Stimulated activated CD8-positive, alpha-beta memory T cell treated with anti-CD3 and anti-CD28 coated beads, Interleukin-4, amount 100 ng/mL, for 4 hours (primary cell): ENCODE results near the gene AGPAT2.
"Not testable (repeated sequence)": the region's sequence is repeated elsewhere in the genome, so short reads cannot be mapped to it uniquely, and the experiment has no call there.

Experiments used
- DNase-seq, 2 donors: peaks; one replicate each; pipeline ENCODE4 v3.0.0-alpha.2; 2020; ENCODE audit warnings: low read depth in 2 of 2, low spot score in 1 of 2

Gene AGPAT2

DNA sequence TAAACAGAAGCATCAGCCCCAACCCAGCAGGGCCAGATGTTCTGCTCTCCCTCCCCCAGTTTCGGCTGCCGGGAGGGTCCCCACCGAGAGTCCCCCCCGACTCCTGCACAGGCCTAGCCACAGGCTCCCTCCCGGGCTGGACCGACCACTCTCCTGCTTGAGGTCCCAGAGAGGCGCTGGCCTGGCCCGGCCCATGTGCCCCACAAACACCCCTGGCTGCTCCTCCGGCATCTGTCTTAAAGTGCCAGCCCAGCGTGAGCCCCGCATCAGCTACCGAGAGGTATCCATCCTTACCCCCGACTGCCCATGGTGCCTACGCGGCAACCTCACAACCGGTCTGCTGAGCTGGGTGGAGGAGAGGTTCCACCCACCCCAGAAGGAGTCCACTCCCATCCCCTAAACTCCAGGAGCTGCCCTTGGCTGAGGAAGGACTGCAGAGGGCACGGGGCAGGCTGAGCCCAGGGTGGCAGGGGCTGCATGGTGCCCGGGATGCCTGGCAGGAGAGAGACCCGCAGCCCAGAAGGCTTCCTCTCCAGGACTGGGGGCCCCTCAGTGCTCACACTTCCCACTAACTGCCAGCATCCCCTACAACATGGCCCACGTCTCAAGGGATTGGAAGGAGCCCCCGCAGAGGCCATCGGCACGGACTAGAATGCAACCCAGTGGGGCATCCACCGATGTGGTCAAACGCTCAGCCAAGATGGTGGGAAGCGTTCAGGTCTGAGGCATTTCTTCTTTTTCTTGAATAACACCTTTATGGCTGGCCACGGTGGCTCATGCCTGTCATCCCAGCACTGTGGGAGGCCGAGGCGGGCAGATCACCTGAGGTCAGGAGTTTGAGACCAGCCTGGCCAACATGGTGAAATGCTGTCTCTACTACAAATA, 40.2 kb downstream of the AGPAT2 start:
- no peak for DNase-seq

DNA sequence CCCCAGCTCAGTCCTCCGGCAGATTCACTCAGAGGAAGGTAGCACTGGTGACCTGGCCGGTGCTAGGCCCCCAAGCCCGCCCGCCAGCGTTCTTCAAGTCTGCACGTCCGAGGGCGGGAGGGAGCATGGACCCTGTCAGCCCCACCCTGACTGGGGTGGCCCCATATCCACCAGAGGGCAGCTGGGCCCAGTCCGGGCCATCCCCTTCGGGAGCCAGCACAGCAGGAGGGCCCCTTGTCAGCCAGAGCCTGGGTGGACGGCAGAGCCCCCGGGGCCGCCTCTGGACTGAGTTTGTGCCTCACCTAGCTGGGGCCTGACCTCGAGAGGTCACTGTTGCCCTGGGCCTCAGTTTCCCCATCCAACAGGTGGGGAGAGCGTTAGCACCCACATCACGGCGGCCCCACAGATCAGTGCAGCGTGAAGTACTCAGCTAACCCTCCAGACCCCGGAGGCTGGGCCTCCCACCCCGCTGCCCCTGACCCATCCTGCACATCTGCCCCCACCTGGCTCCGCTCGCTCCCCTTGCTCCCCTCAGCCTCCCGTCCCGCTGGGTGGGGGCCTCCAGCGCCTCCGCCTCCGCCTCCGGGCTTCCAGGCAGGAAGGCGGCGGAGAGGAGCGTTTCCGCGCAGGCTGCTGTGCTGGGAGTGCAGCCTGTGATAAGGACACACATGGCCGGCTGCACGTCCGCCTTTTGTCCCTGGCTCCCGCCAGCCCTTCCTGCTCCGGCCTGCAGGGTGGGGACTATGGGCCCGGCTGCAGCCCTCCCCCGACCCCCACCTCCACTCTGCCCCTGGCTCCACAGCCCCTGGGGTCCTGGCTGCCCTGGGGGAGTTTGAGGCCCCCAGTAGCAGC, 41.1 kb downstream of the AGPAT2 start:
- DNase-seq: no peak

DNA sequence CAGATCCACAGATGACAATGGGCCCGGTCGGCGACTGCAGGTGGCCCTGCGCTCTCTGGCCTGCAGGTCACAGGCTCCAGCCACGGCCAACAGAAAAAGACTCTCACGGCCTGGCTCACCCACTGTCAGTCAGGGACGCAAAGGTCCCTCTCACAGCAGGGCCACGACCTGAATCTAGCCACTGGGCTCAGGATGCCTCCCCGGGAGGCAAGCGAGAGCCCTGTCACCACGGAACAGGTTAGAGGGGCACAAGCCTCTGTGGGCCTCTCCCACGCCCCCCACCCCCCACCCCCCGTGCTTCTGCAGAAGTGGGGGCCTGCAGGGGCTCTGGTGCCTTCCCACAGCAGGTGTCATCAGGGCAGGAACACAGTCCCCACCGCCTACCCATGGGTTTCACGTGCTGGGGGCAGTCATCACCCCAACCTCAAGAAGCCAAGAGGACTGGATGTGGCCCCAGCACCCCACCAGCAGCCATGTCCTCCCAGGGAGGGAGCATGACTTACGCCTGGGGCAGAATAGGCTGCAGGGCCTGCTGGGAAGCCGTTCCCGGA, 41.8 kb downstream of the AGPAT2 start:
- DNase-seq: no peak

DNA sequence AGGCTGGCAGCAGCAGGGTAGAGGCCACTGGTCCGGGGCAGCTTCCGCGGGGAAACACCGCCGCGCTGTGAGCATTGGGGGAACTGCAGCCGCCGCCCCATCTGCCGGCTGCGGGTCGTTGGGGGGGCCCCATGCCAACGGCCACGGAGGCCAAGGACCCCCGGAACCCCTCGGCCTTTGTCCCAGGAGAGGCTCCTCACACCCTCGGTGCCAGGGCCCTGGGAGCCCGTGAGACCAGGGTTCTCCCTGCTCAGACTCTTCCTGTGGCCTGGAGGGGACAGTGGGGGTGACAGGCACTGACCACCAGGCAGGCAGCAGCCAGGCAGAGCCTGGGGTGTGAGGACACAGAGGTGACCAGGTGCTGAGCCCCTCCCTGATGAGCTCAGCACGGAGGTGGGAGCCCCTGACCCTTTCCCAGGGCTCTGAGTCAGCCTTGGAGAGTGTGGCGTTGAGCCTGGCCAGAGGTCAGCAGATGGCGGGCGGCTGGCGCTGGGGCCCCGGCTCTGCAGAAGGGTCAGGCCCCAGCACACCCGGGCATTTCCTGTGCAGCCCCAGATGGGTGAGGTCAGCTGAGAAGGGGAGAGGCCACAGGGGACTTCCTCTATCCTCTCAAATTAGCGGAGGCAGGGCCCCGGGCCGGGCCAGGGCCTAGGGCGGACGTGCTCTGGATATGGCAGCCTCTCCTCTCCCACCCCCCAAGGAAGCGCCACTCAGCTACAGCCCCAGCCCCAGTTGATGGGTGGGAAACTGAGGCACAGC, 42.5 kb downstream of the AGPAT2 start:
- peak in 1 of 2 donors; percentile 43 for DNase-seq

DNA sequence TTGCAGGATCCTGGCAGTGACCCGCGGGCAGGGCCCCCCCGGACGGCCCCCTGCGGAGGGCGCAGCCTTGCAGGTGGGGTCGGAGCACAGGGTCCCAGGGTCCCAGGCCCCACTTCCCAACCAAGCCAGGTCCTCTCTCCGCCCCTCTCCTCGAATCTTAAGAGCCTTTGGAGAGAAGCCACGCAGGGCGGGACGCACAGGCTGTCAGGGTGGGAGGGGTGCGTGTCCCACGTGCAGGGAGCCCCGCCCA, 43.0 kb downstream of the AGPAT2 start:
- peak in 1 of 2 donors; percentile 43 for DNase-seq

DNA sequence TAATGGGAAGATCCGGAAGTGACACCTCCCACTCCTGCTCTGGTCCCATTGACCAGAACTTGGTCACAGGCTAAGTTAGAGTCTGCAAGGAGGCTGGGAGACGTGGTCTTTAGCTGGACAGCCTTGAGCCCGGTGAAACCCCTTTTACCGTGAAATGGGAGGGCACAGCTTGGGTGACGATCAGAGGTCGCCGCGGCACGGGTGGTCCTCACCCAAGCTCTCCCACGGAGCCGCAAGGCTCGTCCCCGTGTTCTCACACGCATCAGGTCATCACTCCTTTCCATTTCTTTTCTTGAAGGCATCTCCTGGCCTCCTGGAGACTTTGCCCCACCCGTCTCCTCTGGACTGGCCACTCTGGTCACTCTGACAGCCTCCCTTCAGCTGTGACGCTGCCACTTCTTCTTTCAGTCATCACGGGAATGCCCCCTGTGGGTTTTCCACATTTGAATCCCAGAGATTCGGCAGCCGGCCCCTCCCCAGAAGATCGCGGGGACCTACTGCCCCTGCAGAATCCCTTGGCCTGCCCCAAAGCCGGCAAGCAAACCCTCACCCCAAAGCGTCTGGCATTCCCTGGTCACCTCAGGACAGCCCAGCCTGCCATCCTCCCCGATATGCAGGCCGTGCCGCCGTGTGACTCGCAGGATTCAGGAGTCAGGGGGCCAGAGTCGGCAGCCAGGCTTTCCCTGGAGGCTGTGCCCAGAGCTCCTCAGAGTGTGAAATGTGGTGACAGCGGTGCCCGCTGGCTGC, 43.5 kb downstream of the AGPAT2 start:
- no peak for DNase-seq

DNA sequence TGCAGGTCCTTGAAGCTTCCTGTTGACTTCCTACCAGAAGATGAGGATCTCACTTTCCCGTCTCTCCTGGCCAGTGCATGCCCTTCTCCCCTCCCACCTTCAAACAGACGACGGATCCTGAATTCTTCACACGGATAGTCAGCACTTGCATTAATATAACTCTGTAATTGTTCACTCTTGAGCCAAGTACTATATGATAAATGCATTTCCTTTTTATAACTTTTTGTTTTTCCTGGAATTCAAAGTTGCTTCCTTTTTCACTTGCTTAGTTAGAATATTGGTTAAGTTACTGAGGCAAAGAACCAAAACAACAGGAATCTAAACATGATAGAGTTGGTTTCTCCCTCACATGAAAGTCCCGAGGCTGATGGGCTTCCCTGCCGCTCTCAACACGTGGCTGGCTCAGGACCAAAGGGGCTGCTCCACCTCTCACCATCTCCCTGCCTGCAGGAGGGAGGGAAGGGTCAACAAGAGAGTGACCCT, 44.8 kb downstream of the AGPAT2 start:
- DNase-seq: no peak

DNA sequence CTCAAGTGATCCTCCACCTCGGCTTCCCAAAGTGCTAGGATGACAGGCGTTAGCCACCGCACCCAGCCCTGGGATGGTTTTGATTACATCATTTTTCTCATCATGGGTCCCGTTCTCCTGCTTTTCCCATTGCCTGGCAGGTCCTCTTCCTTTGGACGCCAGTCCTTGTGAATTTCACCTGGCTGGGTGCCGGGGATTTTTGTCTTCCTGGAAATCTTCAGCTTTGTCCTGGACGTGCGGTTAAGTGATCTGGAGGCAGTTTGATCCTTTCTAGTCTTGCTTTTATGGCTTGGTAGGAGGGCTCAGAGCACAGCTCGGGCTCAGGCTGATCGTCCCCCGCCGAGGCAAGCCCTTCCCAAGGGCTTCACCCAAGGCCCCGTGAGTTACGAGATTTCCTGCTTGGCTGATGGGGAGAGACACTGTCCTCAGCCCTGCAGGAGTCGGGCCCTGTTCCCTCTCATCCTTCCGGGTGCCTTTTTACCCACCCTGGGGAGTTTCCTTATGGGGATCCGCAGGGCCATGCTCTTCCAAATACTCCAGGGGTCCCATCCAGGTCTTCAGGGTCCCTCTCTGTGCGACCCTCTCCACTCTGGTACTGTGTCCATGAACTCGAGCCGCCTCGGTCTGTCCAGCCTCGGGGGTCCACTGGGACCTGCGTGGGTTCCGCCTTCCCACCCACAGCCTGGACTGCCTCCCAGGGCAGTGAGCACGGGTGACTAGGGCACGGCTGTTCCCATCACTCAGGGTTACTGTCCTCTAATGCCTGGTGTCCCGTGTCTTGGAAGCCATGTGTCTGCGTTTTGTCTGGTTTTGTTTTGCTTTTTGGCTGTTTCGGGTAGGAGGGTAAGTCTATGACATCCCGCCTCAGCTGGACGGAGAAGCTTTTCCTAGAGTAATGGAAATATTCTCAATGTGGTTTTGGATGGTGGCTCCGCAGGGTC, 46.8 kb downstream of the AGPAT2 start:
- DNase-seq: no peak

DNA sequence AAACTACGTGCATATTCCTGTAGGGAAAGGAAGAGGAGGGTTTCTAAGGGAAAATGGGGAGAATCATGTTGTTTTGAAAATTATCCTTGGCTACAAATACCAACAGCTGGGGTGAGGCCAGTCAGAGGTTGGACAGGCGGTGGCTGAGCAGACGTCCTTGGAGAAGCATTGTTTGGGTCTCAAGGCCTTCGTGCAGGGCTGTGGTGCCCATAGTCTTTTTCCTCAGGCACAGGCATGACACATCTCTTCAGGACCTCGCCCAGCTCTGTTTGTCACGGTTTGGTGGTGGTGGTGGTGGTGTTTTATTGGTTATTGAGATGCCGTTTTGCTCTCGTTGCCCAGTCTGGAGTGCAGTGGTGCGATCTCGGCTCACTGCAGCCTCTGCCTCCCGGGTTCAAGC, 52.4 kb downstream of the AGPAT2 start:
- DNase-seq: no peak

DNA sequence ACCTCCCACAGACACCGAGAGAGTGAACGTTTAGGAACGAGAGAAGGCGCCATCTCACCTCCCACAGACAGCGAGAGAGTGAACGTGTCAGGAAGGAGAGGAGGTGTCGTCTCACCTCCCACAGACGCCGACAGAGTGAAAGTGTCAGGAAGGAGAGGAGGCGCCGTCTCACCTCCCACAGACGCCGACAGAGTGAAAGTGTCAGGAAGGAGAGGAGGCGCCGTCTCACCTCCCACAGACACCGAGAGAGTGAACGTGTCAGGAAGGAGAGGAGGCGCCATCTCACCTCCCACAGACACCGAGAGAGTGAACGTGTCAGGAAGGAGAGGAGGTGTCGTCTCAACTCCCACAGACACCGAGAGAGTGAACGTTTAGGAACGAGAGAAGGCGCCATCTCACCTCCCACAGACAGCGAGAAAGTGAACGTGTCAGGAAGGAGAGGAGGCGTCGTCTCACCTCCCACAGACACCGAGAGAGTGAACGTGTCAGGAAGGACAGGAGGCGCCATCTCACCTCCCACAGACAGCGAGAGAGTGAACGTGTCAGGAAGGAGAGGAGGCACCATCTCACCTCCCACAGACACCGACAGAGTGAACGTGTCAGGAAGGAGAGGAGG, 54.7 kb downstream of the AGPAT2 start:
- DNase-seq: not testable (repeated sequence)

DNA sequence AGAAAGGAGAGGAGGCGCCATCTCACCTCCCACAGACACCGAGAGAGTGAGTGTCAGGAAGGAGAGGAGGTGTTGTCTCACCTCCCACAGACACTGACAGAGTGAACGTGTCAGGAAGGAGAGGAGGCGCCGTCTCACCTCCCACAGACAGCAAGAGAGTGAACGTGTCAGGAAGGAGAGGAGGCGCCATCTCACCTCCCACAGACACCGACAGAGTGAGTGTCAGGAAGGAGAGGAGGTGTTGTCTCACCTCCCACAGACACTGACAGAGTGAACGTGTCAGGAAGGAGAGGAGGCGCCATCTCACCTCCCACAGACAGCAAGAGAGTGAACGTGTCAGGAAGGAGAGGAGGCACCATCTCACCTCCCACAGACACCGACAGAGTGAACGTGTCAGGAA, 55.2 kb downstream of the AGPAT2 start:
- not testable (repeated sequence) for DNase-seq

DNA sequence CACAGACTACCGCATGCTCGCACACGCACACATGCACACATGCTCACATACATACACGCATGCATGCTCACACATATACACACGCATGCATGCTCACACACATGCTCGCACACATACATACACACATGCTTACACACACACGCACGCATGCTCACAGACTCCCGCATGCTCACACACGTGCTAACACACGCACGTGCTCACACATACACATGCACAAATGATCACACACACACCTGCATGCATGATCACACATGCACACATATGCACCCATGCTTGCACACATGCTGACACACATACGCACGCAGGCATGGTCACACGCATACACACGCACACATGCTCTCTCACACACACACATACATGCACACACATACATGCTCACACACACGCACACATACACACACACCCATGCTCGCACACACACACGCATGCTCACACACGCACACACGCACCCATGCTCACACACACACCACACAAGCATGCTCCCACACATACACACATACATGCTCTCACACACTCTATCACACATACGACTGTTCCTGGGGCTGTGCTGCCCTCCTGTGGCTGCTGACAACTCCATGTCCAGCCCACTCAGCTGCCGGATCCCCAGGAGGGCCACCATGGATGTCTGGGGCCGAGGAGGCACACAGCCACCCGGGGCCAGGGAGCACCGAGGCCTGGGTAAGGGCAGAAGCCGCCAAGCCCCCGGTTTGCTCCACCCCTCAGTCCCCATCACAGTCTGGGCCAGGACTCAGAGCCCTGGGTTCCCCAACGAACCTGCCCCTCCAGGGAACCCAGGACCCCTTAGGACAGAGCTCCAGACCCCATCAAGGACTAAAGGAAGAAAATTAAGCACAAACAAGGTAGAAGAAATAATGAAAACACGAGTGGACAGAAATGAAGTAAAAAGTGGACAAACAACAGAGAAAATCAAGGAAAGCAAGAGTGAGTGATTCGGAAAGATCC, 55.9 kb downstream of the AGPAT2 start:
- peak; percentile 49 to 52 for DNase-seq

DNA sequence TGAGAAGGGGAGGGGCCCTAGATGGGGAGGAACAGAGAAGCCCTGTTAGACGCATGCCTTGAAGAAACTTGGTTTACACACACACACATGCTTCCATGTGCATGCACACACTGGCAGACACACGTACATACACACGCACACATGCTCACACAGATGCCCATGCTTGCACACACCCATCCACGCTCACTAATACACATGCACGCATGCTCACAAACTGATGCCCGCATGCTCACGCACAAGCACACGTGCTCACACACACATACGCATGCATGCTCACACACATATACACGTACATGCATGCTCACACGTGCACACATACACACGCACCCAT, 56.6 kb downstream of the AGPAT2 start:
- no peak for DNase-seq

DNA sequence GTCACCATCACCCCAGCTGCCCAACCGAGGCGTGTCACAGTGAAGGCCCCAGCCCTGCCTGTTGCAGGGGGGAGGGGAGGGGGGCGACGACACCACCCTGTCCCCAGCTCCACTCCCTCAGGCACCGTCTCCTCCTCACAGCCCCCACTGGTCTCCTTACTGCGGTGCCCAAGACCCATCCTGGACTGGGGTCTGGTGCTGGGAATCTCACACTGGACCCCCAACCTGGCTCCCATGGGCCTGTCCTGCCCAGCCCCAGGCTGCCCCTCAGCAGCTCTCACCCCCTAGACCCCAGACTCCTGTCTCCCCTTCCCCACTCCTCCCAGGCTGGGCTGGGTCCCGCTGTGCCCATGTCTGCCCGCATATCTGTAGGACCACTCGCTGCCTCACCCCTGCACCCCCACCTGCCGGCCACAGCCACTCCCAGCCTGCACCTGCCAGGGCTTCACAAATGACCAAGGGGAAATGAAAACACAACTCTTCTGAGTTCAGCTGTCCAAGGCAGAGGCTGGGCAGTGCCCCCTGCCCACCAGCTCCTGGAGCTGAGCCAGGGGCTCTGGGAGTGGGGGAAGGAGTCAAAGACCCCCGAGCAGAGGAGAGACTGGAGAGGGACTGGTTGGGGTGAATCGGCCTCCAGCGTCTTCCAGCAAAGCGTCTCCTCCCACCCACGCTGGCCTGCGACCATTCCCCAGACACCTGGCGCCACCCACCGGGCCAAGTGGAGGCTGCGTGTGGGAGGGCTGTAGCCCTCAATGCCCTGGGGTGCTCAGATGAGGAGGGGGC, 57.2 kb downstream of the AGPAT2 start:
- no peak for DNase-seq

DNA sequence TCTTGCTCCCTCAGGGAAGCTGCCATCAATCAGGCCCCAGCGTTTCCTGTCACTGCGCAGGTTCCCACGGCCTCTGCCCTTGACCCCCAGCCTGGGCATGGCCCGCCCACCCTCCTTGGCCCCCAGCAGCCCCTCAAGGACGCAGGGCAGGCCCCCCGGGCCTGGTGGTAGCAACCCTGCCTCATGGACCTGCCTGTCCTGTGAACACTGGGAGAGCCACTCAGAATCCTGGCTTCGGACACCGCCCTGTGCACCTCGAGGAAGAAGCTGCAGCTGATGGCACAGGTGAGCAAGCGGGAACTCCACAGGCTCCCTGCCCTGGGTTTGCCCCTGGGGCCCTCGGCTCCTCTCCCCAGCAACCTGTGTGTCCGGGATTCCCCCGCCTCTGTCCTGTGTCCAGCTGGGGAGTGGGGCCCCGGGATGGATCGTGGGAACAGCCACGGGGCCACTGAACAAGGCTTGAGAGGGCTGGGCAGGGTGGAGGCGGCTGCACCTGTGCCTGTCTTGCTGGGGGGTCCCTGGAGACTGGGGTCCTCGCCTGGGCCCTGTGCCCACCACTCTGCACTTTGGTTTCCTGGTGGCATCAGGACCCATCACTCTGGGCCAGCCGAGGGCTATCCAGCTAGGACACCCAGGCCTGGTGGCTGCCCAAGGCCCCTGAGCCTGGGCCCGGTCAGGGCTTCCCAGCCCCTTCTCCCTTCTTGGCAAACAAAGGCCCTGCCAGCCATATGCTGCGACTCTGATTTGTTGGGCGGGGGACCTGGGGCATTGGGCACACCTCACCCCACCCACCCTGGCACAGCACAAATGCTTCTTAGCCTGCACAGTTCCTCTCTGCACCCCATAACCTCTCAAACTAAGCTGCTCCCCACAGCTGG, 58.0 kb downstream of the AGPAT2 start:
- no peak for DNase-seq

DNA sequence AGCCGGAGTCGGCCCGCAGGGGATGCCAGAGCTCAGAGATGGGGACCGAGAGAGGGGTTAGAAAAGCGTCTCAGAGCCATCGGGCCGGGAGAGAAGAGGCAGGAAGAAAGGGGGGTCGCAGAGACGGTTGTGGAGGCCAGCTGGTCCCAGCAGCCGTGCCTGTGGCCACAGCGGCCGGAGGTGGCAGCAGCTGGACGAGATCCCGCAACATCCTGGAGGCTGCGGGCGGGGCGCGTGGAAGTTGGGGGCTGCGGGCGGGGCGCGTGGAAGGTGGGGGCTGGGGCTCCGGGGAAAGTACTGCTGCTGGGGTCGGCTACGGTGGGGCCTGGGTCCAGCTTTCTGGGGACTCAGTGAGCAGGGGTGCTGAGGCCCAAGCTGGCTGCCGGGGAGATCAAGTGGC, 59.0 kb downstream of the AGPAT2 start:
- DNase-seq: no peak
